Left ventricle myocardium inferior (tissue), 1 donor: Measurements from ENCODE around the gene CHD1L. TPM values are rescaled to one million over a fixed set of nuclear protein-coding genes. Genes with fewer than 3 reads are reported as not detected.

ENCODE experiments used
- DNase-seq: peaks from one replicate; pipeline ENCODE4 v3.0.0-alpha.2; 2020
- H3K27ac ChIP-seq: fragments of 200-600 bp; replicated peaks from 2 replicates; pipeline ENCODE4 v1.8.0; 2021
- H3K27me3 ChIP-seq: fragments of 200-600 bp; 2 replicates; pipeline ENCODE4 v1.8.0; 2021; ENCODE audit warnings: low read depth
- H3K36me3 ChIP-seq: fragments of 200-600 bp; 2 replicates; pipeline ENCODE4 v1.8.0; 2021
- H3K4me1 ChIP-seq: fragments of 200-600 bp; 2 replicates; pipeline ENCODE4 v1.8.0; 2021
- H3K4me3 ChIP-seq: fragments of 200-600 bp; 2 replicates; pipeline ENCODE4 v1.8.0; 2021; ENCODE audit warnings: mild to moderate bottlenecking, moderate library complexity
- H3K9me3 ChIP-seq: fragments of 200-600 bp; replicated peaks from 2 replicates; pipeline ENCODE4 v1.8.0; 2021
- intact Hi-C: fragments of 100-400 bp; cut with micrococcal nuclease; formaldehyde crosslinking; loops from one replicate; pipeline ENCODE4 v1.11.0; 2022
- total RNA-seq: library from RNA; stranded (reverse); fragmentation: NEBNext Ultra II Directional; extraction: Animal tissue kit (Norgen Biotek cat#: 25700); gene quantifications from one replicate; pipeline ENCODE4 v1.2.1, GENCODE V29; 2021
- TF ChIP-seq, protein P1 (sequence below): fragments of 200-600 bp; IDR thresholded peaks from 2 replicates; pipeline ENCODE4 v1.8.0; 2021; ENCODE audit warnings: antibody characterized with exemption, mild to moderate bottlenecking, borderline replicate concordance
- donor health status: DM: no; HTN: yes; CAD: no; lungs with severe emphysema.

The CHD1L gene
- total RNA-seq, 1 donor from 2014 or later = 7.6 TPM

DNA sequence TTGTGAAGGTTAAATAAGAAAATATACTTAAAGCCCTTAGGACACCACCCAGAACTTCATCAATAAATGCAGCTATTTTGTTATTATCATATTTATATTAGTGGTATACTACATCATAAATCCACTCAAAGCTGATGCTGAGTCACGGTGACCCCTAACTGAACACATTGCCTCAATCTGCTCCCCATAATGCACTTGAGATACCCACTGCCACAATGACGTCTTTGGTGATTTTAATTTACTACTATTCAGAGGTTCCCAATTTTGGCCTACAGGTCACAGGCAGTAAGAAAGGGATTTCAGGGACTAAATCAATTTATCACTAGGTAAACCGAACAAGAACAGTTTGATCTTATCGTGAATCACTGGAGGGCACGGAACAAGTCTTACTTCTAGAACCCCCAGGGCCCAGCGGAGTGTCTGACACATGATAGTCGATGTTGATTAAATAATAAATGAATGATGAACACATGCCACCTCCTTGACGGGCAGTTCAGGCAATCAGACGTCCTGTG lies 493 bp upstream of the CHD1L start:
- TF ChIP-seq, protein P1, sequence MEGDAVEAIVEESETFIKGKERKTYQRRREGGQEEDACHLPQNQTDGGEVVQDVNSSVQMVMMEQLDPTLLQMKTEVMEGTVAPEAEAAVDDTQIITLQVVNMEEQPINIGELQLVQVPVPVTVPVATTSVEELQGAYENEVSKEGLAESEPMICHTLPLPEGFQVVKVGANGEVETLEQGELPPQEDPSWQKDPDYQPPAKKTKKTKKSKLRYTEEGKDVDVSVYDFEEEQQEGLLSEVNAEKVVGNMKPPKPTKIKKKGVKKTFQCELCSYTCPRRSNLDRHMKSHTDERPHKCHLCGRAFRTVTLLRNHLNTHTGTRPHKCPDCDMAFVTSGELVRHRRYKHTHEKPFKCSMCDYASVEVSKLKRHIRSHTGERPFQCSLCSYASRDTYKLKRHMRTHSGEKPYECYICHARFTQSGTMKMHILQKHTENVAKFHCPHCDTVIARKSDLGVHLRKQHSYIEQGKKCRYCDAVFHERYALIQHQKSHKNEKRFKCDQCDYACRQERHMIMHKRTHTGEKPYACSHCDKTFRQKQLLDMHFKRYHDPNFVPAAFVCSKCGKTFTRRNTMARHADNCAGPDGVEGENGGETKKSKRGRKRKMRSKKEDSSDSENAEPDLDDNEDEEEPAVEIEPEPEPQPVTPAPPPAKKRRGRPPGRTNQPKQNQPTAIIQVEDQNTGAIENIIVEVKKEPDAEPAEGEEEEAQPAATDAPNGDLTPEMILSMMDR = no peak
- H3K27me3 ChIP-seq = no peaks in the 10 kb centered on the region
- no peaks in the 10 kb centered on the region for H3K36me3 ChIP-seq
- no peaks in the 10 kb centered on the region for H3K9me3 ChIP-seq
- H3K27ac ChIP-seq = peak overlapping the region; percentile 96
- peak overlapping the region; percentile 98 for H3K4me3 ChIP-seq
- no peak for DNase-seq
- H3K4me1 ChIP-seq = peaks cover 23% of the 10 kb centered on the region
- intact Hi-C loops = loop anchor here (5.0 kb wide), 1 partner anchor 65 kb away; no protein-coding TSS in a partner anchor

DNA sequence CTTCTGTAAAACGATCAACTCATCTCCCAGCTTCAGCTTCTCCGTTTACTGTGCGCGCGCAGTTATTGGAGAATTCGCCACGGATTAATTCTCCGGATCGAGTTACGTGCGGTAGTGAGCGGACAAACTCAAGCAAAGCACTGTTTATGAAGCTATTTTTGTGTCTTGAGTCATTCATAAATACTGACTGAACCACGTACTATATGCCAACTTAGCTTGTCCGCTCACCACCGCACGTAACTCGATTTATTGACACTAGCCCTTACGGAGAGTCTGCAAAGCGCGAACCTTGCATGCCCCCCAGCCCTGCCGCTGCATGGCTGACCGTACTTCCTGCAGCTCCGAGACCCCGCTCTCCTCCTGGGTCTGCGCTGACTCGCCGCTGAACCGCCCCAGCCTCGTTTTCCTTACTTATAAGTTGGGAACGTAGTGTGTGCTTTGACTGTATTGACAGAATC lies 773 bp downstream of the CHD1L start:
- peak; percentile 27 for DNase-seq
- Histone ChIP-seq H3K4me1 (peaks cover 29% of the 10 kb centered on the region), H3K4me3 (peak overlapping the region; percentile 98), H3K9me3 (no peaks in the 10 kb centered on the region), H3K27ac (peak overlapping the region; percentile 96), H3K36me3 (no peaks in the 10 kb centered on the region), H3K27me3 (no peaks in the 10 kb centered on the region)
- intact Hi-C loops = loop anchor here (5.0 kb wide), 1 partner anchor 66 kb away; no protein-coding TSS in a partner anchor
- TF ChIP-seq, protein P1 = no peak

DNA sequence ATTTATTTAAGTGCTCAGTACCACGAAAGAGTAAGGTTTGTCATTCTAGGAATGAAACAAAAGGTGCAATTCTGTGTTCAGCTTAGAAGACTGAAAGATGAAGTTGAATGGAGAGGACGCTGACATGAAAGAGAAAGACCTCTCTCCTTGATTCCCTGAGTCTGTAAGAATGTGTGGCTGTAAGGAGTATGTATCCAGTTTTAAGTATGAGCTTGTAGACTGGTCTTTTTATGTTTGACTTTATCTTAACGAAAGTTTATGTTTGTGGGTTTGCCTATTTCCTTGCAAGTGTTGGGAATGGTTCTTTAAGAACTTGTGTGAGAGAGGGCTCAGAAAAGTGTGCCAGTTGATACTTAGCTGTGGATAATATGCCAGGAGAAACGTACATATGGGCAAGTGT lies 1.4 kb downstream of the CHD1L start:
- DNase-seq = no peak
- Histone ChIP-seq H3K4me3 (peak overlapping the region; percentile 98), H3K36me3 (no peaks in the 10 kb centered on the region), H3K4me1 (peaks cover 29% of the 10 kb centered on the region), H3K27me3 (no peaks in the 10 kb centered on the region), H3K9me3 (no peaks in the 10 kb centered on the region), H3K27ac (peak overlapping the region; percentile 96)
- intact Hi-C loops = loop anchor here (5.0 kb wide), 1 partner anchor 67 kb away; no protein-coding TSS in a partner anchor
- TF ChIP-seq, protein P1 = no peak

DNA sequence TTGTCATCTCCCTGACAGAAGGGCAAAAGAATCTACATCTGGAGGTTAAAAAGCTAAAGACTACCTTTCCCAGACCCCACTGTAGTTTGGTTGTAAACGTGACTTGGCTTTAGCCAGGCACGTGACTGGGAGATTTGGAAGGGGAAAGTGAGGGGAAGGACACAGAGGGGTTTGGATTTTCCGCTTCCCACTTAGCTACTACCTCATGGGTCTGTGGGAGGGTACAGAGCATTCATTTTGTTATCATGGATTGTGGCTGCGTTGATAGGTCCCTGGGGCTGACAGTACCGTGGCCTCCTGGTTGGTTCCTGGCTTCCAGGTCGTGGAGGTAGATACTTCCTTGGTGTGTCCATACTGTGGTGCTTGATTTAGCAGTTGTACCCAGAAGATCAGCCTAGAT lies 2.6 kb downstream of the CHD1L start:
- no peaks in the 10 kb centered on the region for H3K9me3 ChIP-seq
- TF ChIP-seq, protein P1 = no peak
- intact Hi-C loops = no loop called here
- H3K27ac ChIP-seq = no peak overlapping the region
- DNase-seq = no peak
- no peaks in the 10 kb centered on the region for H3K36me3 ChIP-seq
- peaks cover 29% of the 10 kb centered on the region for H3K4me1 ChIP-seq
- no peak overlapping the region for H3K4me3 ChIP-seq
- no peaks in the 10 kb centered on the region for H3K27me3 ChIP-seq

DNA sequence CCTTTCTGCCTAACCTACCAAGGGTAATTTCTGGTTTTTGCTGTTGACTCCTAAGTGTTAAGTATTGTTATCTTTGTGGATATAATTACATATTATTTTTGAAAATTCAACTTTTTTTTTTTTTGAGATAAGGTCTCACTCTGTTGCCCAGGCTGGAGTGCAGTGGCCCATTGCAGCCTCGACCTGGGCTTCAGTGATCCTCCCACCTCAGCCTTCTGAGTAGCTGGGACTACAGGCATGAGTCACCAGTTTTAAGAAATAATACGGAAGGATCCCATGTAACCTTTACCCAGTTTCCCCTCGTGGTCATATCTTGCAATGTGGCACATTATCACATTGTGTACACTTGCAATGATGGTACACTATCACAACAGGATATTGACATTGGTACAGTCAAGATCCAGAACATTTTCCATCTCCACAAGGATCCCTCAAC lies 3.1 kb downstream of the CHD1L start:
- H3K4me1 ChIP-seq = peaks cover 29% of the 10 kb centered on the region
- no peak for DNase-seq
- H3K27me3 ChIP-seq = no peaks in the 10 kb centered on the region
- intact Hi-C loops = no loop called here
- TF ChIP-seq, protein P1 = no peak
- H3K9me3 ChIP-seq = no peaks in the 10 kb centered on the region
- no peaks in the 10 kb centered on the region for H3K36me3 ChIP-seq
- H3K4me3 ChIP-seq = no peak overlapping the region
- no peak overlapping the region for H3K27ac ChIP-seq
